HPDE6-E6E7 (cell line): Measurements from ENCODE around the gene ZNF567.

ENCODE experiments used
- DNase-seq: peaks from one replicate; pipeline ENCODE4 v3.0.0; 2011; ENCODE audit warnings: missing footprints; ENCODE audit errors: extremely low spot score

Gene ZNF567

GRCh38 chr19:36750066-36750691 is 62.8 kb downstream of the ZNF567 start:
- DNase-seq = no peak
